ENCODE measurements around the gene ESAM. TPM values are rescaled to one million over a fixed set of nuclear protein-coding genes. Genes with fewer than 3 reads are reported as not detected.

ESAM gene
- total RNA-seq, 2 donors from 2014 or later = 0.31 to 0.68 TPM

DNA sequence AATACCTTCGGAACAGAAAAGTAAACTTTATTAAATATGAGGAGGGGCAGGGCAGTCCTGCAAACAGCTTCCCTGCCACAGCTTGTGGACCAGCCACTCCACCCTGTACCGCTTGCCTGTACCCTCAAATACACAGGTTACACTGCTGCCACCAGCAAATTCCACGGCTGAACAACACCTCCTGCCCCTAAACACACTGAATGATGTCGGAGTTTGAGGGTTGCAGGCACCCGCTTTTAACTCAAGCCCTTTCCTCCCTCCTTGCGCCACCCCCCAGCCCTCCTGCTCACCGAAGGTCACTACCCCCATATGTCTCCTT lies 14.0 kb downstream of the ESAM start:
- WGBS, 2 experiments (ENCODE audit: insufficient coverage in 1 of 2, insufficient read length in 1 of 2) = 89 to 100% methylated on average over 1 to 7 of the region's 7 CpGs
- no peak overlapping the region for H3K9ac ChIP-seq (ENCODE audit: extremely low read depth, low read length, poor library complexity, severe bottlenecking)
- H3K36me3 Mint-ChIP-seq (ENCODE audit: low read depth) = no peaks in the 10 kb centered on the region
- no peak overlapping the region for H3K4me3 ChIP-seq (ENCODE audit: low read length)
- TF ChIP-seq, protein P1, sequence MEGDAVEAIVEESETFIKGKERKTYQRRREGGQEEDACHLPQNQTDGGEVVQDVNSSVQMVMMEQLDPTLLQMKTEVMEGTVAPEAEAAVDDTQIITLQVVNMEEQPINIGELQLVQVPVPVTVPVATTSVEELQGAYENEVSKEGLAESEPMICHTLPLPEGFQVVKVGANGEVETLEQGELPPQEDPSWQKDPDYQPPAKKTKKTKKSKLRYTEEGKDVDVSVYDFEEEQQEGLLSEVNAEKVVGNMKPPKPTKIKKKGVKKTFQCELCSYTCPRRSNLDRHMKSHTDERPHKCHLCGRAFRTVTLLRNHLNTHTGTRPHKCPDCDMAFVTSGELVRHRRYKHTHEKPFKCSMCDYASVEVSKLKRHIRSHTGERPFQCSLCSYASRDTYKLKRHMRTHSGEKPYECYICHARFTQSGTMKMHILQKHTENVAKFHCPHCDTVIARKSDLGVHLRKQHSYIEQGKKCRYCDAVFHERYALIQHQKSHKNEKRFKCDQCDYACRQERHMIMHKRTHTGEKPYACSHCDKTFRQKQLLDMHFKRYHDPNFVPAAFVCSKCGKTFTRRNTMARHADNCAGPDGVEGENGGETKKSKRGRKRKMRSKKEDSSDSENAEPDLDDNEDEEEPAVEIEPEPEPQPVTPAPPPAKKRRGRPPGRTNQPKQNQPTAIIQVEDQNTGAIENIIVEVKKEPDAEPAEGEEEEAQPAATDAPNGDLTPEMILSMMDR (conservative IDR thresholded peaks at IDR 0.05) = no peak
- H3K4me1 ChIP-seq (ENCODE audit: control insufficient read depth, insufficient read depth, low read length) = no peaks in the 10 kb centered on the region
- peaks cover 93% of the 10 kb centered on the region for H3K27me3 ChIP-seq (ENCODE audit: control insufficient read depth, insufficient read depth, low read length, poor library complexity, severe bottlenecking)
- no peak overlapping the region for H3K27ac ChIP-seq (ENCODE audit: low read depth, low read length)
- H3K36me3 ChIP-seq (ENCODE audit: control insufficient read depth, insufficient read depth, low read length) = no peaks in the 10 kb centered on the region
- H3K4me1 Mint-ChIP-seq = peaks cover 27% of the 10 kb centered on the region
- no peak for DNase-seq
- no peak overlapping the region for H3K27ac Mint-ChIP-seq
- H3K9me3 Mint-ChIP-seq = no peaks in the 10 kb centered on the region
- peaks cover 88% of the 10 kb centered on the region for H3K27me3 Mint-ChIP-seq (ENCODE audit: insufficient read depth)
- no peaks in the 10 kb centered on the region for H3K9me3 ChIP-seq (ENCODE audit: control insufficient read depth, low read length)
- H3K4me3 Mint-ChIP-seq = no peak overlapping the region

DNA sequence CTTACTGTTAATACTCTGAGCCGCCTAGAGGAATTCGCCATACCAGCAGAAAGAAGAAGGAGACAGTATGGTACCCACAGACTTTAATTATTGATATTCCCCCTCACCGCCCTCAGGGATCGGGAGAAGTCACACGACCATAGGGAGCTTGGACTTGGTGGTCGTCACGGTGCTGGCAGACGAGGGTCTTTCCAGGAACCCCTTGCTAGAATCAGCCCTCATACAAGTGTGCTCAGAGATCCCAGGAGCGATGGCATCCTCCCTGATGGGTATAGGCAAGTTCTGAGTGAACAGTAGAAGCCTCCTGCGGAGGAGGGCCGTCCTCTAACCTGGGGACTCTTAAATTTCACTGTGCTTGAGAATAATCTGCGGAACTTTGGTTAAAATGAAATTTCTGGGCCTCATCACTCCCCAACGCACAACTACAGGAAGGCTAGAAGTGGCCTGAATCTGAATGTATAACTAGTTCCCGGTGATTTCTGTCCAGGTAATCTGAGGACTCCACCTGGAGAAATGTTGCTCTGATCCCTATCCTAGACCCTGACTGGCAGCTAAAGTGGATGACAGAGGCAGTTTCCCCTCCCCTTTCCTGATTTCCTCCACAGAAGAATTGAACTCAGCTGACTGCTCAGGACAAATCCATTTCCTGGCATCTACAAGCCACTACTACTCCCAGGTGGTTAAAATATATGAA lies 14.5 kb downstream of the ESAM start:
- TF ChIP-seq, protein P1 (conservative IDR thresholded peaks at IDR 0.05) = no peak
- H3K27ac Mint-ChIP-seq = no peak overlapping the region
- no peak overlapping the region for H3K9ac ChIP-seq (ENCODE audit: extremely low read depth, low read length, poor library complexity, severe bottlenecking)
- H3K9me3 ChIP-seq (ENCODE audit: control insufficient read depth, low read length) = no peaks in the 10 kb centered on the region
- no peak for DNase-seq
- H3K27me3 ChIP-seq (ENCODE audit: control insufficient read depth, insufficient read depth, low read length, poor library complexity, severe bottlenecking) = peaks cover 93% of the 10 kb centered on the region
- H3K36me3 ChIP-seq (ENCODE audit: control insufficient read depth, insufficient read depth, low read length) = no peaks in the 10 kb centered on the region
- H3K4me1 ChIP-seq (ENCODE audit: control insufficient read depth, insufficient read depth, low read length) = no peaks in the 10 kb centered on the region
- no peaks in the 10 kb centered on the region for H3K9me3 Mint-ChIP-seq
- H3K36me3 Mint-ChIP-seq (ENCODE audit: low read depth) = no peaks in the 10 kb centered on the region
- no peak overlapping the region for H3K4me3 ChIP-seq (ENCODE audit: low read length)
- peak overlapping the region; percentile 82 for H3K4me3 Mint-ChIP-seq
- peaks cover 91% of the 10 kb centered on the region for H3K27me3 Mint-ChIP-seq (ENCODE audit: insufficient read depth)
- peaks cover 25% of the 10 kb centered on the region for H3K4me1 Mint-ChIP-seq
- H3K27ac ChIP-seq (ENCODE audit: low read depth, low read length) = no peak overlapping the region
- WGBS, 2 experiments (ENCODE audit: insufficient coverage in 1 of 2, insufficient read length in 1 of 2) = 59 to 67% methylated on average over 13 to 14 of the region's 14 CpGs

DNA sequence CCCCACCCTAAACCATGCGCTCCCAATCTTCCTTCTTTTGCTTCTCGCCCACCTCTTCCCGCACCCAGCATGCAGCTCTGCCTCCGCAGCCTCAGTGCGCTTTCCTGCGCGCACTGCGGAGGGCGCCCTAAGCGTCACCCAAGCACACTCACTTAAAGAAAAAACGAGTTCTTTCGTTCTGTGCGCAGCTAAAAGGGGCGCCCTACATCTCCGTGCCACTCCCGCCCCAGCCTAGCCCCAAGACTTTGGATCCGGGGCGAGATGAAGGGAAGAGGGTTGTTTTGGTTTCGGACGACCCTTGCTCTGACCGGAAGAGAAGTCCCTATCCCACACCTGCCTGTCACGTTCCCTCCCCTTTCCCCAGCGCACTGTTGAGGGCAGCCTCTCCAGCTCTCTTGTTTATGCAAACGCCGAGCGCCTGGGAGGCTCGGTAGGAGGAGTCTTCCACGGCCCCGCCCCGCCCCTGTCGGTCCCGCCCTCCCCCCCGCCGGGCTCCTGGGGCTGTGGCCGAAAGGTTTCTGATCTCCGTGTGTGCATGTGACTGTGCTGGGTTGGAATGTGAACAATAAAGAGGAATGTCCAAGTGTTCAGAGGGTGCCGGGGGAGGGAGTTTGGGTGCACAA lies 15.4 kb downstream of the ESAM start:
- no peaks in the 10 kb centered on the region for H3K9me3 Mint-ChIP-seq
- 4 to 27% methylated on average over 4 to 37 of the region's 37 CpGs for WGBS, 2 experiments (ENCODE audit: insufficient coverage in 1 of 2, insufficient read length in 1 of 2)
- Histone ChIP-seq H3K4me3 (ENCODE audit: low read length) (peak overlapping the region; percentile 90), H3K36me3 (ENCODE audit: control insufficient read depth, insufficient read depth, low read length) (no peaks in the 10 kb centered on the region), H3K9me3 (ENCODE audit: control insufficient read depth, low read length) (no peaks in the 10 kb centered on the region), H3K9ac (ENCODE audit: extremely low read depth, low read length, poor library complexity, severe bottlenecking) (no peak overlapping the region), H3K4me1 (ENCODE audit: control insufficient read depth, insufficient read depth, low read length) (no peaks in the 10 kb centered on the region), H3K27me3 (ENCODE audit: control insufficient read depth, insufficient read depth, low read length, poor library complexity, severe bottlenecking) (peaks cover 97% of the 10 kb centered on the region), H3K27ac (ENCODE audit: low read depth, low read length) (no peak overlapping the region)
- peak overlapping the region; percentile 82 for H3K4me3 Mint-ChIP-seq
- peaks cover 95% of the 10 kb centered on the region for H3K27me3 Mint-ChIP-seq (ENCODE audit: insufficient read depth)
- peak overlapping the region; percentile 90 for H3K27ac Mint-ChIP-seq
- TF ChIP-seq, protein P1 (conservative IDR thresholded peaks at IDR 0.05) = peak; percentile 79
- peak; percentile 96 for DNase-seq
- no peaks in the 10 kb centered on the region for H3K36me3 Mint-ChIP-seq (ENCODE audit: low read depth)
- H3K4me1 Mint-ChIP-seq = peaks cover 21% of the 10 kb centered on the region
